OCI-M1 (cell line): Measurements from ENCODE around the gene ZSCAN31.
"Not testable (repeated sequence)": the region's sequence is repeated elsewhere in the genome, so short reads cannot be mapped to it uniquely, and the experiment has no call there.

Source experiments
- DNase-seq: peaks from one replicate; lab custom pipeline; 2025; lab: John Stamatoyannopoulos, UW

The ZSCAN31 gene

GRCh38 chr6:28335564-28336283 is at the start of gene ZSCAN31:
Gene ZSCAN31 (minus strand): TSS chr6:28336148. CDS start chr6:28329683, 6,465 bp downstream.
- DNase-seq, result peak; percentile 99

GRCh38 chr6:28384143-28384533 is 48.2 kb upstream of the ZSCAN31 start:
- peak; percentile 49 for DNase-seq

GRCh38 chr6:28383235-28384142 is 47.5 kb upstream of the ZSCAN31 start:
- peak; percentile 98 for DNase-seq

GRCh38 chr6:28380381-28380780 is 44.4 kb upstream of the ZSCAN31 start:
- no peak for DNase-seq

- DNase-seq, result no peak
Observed at GRCh38 chr6:28378644-28379043, 42.7 kb upstream of the ZSCAN31 start.

- DNase-seq, result no peak
Observed at GRCh38 chr6:28377879-28378278, 41.9 kb upstream of the ZSCAN31 start.

- no peak for DNase-seq
Observed at GRCh38 chr6:28373925-28374324, 38.0 kb upstream of the ZSCAN31 start.

- peak; percentile 83 for DNase-seq
Observed at GRCh38 chr6:28371706-28372451, 35.9 kb upstream of the ZSCAN31 start.

GRCh38 chr6:28371280-28371679 is 35.3 kb upstream of the ZSCAN31 start:
- no peak for DNase-seq

- DNase-seq, result peak; percentile 29
Observed at GRCh38 chr6:28370440-28370839, 34.5 kb upstream of the ZSCAN31 start.

- no peak for DNase-seq
Observed at GRCh38 chr6:28369463-28369862, 33.5 kb upstream of the ZSCAN31 start.

- peak; percentile 70 for DNase-seq
Observed at GRCh38 chr6:28368522-28368921, 32.6 kb upstream of the ZSCAN31 start.

- not testable (repeated sequence) for DNase-seq
Observed at GRCh38 chr6:28365590-28365989, 29.6 kb upstream of the ZSCAN31 start.

- DNase-seq, result no peak
Observed at GRCh38 chr6:28360961-28361360, 25.0 kb upstream of the ZSCAN31 start.

- DNase-seq, result not testable (repeated sequence)
Observed at GRCh38 chr6:28359562-28359961, 23.6 kb upstream of the ZSCAN31 start.

GRCh38 chr6:28357036-28357435 is 21.1 kb upstream of the ZSCAN31 start:
- DNase-seq, result no peak

GRCh38 chr6:28356666-28357020 is 20.7 kb upstream of the ZSCAN31 start:
- no peak for DNase-seq

GRCh38 chr6:28355743-28356665 is 20.1 kb upstream of the ZSCAN31 start:
- DNase-seq, result peak; percentile 96

GRCh38 chr6:28354688-28355554 is 19.0 kb upstream of the ZSCAN31 start:
- peak; percentile 58 for DNase-seq

- peak; percentile 43 for DNase-seq
Observed at GRCh38 chr6:28353981-28354676, 18.2 kb upstream of the ZSCAN31 start.
